IPS-15b (cell line): ENCODE data around the gene CD58.

Experiments
- H3K27me3 ChIP-seq: one replicate; pipeline ENCODE4 v1.6.1; 2013; ENCODE audit warnings: low read length; ENCODE audit not compliant: control insufficient read depth, insufficient read depth
- H3K36me3 ChIP-seq: one replicate; pipeline ENCODE4 v1.6.1; 2013; ENCODE audit warnings: low read length; ENCODE audit not compliant: control insufficient read depth, insufficient read depth
- H3K4me1 ChIP-seq: one replicate; pipeline ENCODE4 v1.6.1; 2013; ENCODE audit warnings: mild to moderate bottlenecking, low read length; ENCODE audit not compliant: control insufficient read depth, insufficient read depth
- H3K4me3 ChIP-seq: one replicate; pipeline ENCODE4 v1.5.1; 2013; ENCODE audit warnings: low read depth, low read length
- H3K9ac ChIP-seq: one replicate; pipeline ENCODE4 v1.6.1; 2013; ENCODE audit warnings: low read depth, mild to moderate bottlenecking, low read length
- H3K9me3 ChIP-seq: one replicate; pipeline ENCODE4 v1.6.1; 2013; ENCODE audit warnings: mild to moderate bottlenecking, low read length; ENCODE audit not compliant: control insufficient read depth, insufficient read depth

CD58 gene

DNA sequence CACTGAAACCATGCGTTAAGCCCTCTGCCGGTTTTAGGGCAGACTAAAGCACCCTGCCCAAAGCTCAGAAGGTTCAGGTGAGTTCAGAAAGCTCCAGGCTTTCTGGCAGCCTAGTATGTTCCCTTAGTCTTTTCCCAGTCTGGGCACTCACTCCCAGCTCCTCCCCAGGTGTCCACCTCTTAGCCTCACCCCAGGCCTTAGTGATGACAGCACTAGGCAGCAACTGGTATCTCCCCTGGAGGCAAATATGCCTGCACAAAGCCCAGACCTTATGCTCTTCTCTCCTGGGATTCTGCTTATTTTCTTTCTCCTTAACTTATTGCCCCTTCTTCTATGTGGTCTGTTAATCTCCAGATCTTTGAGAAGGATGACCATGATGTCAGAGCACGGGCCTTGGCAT is 80.2 kb downstream of the CD58 start:
- H3K4me3 ChIP-seq, result no peak overlapping the region
- no peaks in the 10 kb centered on the region for H3K9me3 ChIP-seq
- no peaks in the 10 kb centered on the region for H3K36me3 ChIP-seq
- no peak overlapping the region for H3K9ac ChIP-seq
- no peaks in the 10 kb centered on the region for H3K27me3 ChIP-seq
- peaks cover 4% of the 10 kb centered on the region for H3K4me1 ChIP-seq

DNA sequence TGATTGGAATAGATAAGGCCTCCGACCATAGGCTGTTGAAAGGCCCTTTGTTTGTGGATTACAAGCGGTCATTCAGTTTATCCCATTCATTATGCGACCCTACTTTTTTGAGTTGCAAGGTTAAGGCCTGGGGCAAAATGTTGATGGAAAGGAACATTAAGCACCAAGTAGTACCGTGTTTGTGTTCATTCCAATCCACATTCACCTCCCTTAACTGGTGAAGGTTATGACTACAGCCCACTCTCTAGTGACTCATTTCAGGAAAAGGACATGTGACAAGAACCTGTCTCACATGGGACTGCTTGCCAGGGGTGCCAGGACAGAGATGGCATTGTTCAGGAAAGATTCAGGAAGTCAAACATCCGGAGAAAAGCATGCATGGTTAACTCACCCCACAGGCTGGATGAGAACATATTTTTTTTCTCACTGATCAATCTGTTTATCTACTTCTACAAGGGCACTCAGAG is 81.6 kb downstream of the CD58 start:
- H3K27me3 ChIP-seq, result no peaks in the 10 kb centered on the region
- H3K36me3 ChIP-seq, result no peaks in the 10 kb centered on the region
- H3K4me3 ChIP-seq, result no peak overlapping the region
- no peaks in the 10 kb centered on the region for H3K9me3 ChIP-seq
- H3K9ac ChIP-seq, result no peak overlapping the region
- H3K4me1 ChIP-seq, result peaks cover under 1% of the 10 kb centered on the region

DNA sequence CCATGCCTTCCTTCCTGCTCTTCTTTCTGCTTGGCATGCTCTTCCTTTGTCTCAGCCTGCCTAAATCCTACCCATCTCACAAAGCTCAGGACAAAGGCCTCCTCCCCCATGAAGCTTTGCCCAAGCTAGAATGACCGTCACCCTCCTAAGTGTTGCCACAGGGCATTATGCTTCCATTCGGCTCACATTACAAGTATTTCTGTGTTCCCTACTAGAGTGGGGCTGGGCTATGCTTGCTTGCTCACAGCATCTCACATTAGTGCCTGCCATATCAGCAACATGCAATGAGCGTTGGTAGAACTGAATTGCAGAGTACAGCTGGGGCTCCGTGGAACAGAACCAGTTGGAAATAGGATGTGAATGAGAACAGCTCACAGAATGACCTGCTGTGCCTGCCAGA is 82.8 kb downstream of the CD58 start:
- H3K4me3 ChIP-seq, result no peak overlapping the region
- no peaks in the 10 kb centered on the region for H3K36me3 ChIP-seq
- no peaks in the 10 kb centered on the region for H3K9me3 ChIP-seq
- no peaks in the 10 kb centered on the region for H3K27me3 ChIP-seq
- H3K9ac ChIP-seq, result no peak overlapping the region
- H3K4me1 ChIP-seq, result no peaks in the 10 kb centered on the region

DNA sequence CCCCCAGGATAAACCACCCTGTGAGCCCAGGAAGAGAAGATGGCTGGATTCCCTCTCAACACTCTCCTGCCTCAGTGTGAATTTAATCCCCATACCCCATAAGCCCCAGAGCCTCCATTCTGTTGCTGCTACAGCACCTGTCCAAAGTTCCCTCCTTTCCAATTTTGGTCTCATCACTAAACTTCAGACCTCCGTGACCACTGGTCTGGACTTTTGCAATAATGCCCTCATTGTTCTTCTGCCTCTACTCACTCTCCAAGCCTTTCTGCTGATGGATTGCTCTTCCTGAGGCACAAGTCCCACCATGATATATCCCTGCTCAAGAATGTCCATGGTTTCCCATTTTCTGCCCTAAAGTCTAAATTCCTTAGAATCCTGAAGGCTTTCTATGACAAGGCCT is 83.2 kb downstream of the CD58 start:
- Histone ChIP-seq H3K36me3 (no peaks in the 10 kb centered on the region), H3K9me3 (no peaks in the 10 kb centered on the region), H3K4me3 (no peak overlapping the region), H3K9ac (no peak overlapping the region), H3K27me3 (no peaks in the 10 kb centered on the region), H3K4me1 (no peaks in the 10 kb centered on the region)

DNA sequence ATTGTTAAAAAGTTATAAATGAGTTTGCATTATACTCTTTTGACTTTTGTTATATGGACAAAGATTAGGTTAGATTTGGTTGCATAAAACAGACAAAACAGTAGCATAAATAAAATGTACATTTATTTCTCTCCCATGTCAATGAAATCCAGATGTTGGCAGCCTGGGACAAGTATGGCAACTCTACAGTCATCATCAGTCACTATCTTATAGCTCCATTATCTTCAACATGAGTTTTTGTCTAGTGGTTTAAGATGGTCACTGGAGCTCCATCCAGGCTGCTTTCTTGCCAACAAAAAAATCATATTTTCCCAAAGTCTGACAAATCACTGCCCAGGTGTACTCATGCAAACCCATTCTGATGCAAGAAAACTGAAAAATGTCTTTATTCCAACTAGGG is 83.8 kb downstream of the CD58 start:
- no peaks in the 10 kb centered on the region for H3K9me3 ChIP-seq
- no peaks in the 10 kb centered on the region for H3K27me3 ChIP-seq
- H3K9ac ChIP-seq, result no peak overlapping the region
- H3K36me3 ChIP-seq, result no peaks in the 10 kb centered on the region
- H3K4me1 ChIP-seq, result no peaks in the 10 kb centered on the region
- no peak overlapping the region for H3K4me3 ChIP-seq

DNA sequence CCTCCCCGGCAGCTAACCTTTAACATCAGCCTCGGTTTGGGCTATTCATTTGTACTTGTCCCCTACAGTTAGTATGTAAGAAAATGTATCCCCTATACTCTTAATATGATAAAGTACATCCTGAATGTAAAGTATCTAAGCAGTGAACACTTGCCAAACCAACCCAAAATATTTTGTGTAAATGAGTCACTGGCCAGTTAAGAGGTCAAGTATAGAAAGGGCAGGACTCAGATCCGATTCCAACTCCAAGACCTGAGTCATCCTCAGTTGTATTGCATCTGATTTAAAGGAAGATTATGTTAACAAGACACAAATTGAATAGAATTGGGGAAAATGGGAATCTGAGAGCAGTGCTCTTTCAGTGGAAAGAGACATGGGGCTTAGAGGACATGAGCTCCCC is 84.4 kb downstream of the CD58 start:
- no peaks in the 10 kb centered on the region for H3K36me3 ChIP-seq
- no peak overlapping the region for H3K4me3 ChIP-seq
- H3K9me3 ChIP-seq, result no peaks in the 10 kb centered on the region
- no peaks in the 10 kb centered on the region for H3K27me3 ChIP-seq
- H3K9ac ChIP-seq, result no peak overlapping the region
- H3K4me1 ChIP-seq, result no peaks in the 10 kb centered on the region

DNA sequence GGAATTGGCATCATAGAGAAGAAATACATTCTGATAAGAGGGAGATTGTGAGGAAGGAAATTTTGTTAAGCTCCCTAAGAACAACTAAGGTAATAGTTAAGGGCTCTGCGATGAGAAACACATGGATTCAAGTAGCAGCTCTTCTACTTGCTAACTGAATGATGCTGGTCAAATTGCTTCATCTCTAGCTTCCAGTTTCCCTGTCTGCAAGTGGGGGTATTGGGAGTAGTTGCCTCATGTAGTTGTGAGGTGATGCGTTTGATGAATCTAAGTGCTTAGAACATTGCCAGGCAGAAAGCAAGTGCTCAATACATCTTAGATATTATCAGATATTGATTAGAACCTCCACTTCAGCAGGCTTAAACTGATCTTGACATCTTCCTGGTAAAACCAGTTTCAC is 84.8 kb downstream of the CD58 start:
- no peak overlapping the region for H3K4me3 ChIP-seq
- no peaks in the 10 kb centered on the region for H3K9me3 ChIP-seq
- H3K4me1 ChIP-seq, result no peaks in the 10 kb centered on the region
- H3K9ac ChIP-seq, result no peak overlapping the region
- no peaks in the 10 kb centered on the region for H3K27me3 ChIP-seq
- no peaks in the 10 kb centered on the region for H3K36me3 ChIP-seq

DNA sequence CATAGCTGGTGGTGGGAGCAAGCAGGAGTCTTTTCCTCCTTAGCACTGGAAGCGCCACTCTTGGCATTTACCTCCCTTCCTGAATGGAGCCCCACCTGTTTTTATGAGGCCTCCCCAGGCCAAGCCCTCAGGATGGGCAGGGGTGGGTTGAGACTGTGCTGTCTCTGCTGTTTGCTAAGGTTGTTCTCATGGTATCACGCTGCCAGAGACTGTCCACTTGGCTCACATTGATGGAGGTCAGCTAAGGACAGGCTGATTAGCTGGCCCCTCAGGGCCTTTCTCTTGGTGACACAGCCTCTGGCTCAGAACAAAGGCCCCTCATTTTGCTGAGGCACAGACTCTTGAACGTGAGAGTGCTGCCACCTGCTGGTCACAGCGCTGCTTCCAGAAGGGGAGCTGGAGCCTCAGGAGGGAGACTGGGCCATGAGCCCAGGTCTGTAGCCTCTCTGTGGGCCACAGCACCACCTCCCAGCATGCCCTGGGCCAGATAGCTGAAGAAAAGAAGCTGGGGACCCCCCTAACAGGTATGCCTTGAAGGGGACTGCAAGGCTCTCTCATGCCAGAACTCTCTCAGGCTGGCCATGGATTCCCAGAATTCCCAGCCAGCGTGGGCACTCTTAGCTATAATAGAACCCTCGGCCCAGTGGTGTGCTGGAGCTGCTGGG is 85.6 kb downstream of the CD58 start:
- no peak overlapping the region for H3K4me3 ChIP-seq
- H3K9me3 ChIP-seq, result no peaks in the 10 kb centered on the region
- no peaks in the 10 kb centered on the region for H3K4me1 ChIP-seq
- H3K9ac ChIP-seq, result no peak overlapping the region
- no peaks in the 10 kb centered on the region for H3K27me3 ChIP-seq
- H3K36me3 ChIP-seq, result no peaks in the 10 kb centered on the region

DNA sequence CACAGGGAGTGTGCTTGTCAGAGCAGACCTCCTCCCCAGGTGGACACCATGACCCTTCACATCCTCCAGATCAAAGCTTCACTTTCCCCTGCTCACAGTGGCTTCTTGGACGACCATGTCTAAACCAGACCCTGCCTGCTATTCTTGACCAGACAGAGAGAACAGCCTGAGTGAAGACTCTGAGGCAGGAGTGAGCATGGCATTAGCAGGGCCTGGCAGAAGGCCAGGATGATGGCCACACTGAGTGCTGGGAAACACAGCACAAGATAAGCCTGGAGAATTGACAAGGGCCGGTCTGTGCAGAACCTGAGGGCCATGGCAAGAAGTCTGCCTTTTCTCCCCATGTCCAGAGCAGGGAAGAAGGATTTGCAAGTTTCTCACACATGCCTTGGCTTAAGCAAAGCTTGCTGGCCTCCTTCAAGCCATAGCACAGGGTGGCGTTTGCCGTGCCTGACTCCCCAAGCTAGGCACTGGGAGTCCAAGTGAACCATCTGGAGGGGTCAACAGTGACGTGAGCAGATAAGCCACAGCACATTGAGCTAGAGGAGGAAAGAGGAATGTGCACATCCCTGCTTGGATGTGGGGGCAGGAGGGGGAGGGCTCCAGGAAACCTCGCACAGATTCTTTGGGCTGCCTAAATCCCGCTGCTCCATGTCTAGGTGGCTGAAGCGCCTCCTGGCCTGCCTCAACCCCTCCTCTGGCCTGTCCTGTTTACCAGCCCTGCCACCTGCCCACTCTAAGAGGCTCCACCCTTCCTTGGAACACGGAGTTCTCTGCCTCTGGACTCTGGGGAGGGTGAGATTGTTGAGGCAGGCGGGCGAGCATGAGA is 87.1 kb downstream of the CD58 start:
- Histone ChIP-seq H3K27me3 (no peaks in the 10 kb centered on the region), H3K4me1 (no peaks in the 10 kb centered on the region), H3K9me3 (no peaks in the 10 kb centered on the region), H3K36me3 (no peaks in the 10 kb centered on the region), H3K9ac (no peak overlapping the region), H3K4me3 (no peak overlapping the region)

DNA sequence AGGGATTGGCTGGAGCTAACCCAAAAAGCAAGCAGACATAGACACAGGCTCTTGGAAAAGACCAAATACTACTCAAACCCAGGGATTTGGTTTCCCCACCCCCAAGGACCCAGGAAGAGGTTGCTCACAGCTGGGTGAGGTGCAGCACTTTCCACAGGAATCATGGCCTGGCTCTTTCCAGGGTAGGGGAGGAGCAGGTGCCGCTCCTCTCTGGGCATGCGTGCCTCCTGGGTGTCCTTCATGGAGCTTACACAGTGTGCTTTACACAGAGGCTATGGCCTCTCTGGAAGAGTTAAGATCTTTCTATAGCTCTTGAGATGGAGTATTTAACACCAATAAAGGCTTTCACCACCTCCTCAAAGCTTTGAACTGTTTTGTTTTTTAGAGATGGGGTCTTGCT is 88.3 kb downstream of the CD58 start:
- Histone ChIP-seq H3K4me3 (no peak overlapping the region), H3K9me3 (no peaks in the 10 kb centered on the region), H3K27me3 (no peaks in the 10 kb centered on the region), H3K36me3 (no peaks in the 10 kb centered on the region), H3K4me1 (peaks cover 2% of the 10 kb centered on the region), H3K9ac (no peak overlapping the region)

DNA sequence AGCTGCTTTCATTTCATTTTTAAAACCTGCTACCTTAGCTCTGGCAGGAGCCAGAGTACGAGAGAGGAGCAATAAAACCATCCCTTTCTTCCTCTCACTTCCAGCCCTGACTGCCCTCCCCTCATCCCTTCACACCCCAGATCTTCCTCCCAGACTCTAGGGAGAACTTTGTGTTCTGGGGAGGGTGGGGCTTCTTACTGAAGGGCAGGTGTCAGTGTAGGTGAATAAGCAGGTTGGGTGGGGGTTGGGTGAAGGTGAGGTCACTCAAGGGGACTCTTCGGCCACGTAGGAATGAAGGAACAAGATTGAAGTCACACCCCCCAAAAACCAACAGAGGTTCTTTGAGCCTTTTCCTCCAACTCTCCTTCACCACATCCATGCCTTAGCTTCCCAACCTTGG is 88.9 kb downstream of the CD58 start:
- Histone ChIP-seq H3K27me3 (no peaks in the 10 kb centered on the region), H3K4me1 (peaks cover 2% of the 10 kb centered on the region), H3K36me3 (no peaks in the 10 kb centered on the region), H3K9me3 (no peaks in the 10 kb centered on the region), H3K4me3 (no peak overlapping the region), H3K9ac (no peak overlapping the region)

DNA sequence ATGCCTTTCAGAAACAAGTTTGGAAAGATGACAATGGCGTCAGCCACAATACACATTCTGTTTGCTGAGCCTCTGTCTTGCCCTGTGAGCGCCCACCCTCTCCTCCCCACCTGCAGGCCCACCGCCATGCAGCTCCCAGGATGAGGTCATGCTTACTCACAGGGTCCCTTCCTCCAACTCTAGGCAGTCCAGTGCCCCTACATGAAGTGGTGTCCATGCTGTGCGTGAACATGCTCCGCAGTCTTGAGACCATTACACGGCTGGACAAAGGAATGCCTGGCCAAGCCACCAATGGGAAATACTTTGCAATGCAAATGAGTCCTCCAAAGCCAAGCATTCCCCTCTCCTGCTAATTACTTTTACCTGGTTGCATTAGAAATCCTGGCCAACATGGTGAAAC is 92.2 kb downstream of the CD58 start:
- H3K4me1 ChIP-seq, result peaks cover 2% of the 10 kb centered on the region

More for the DNA sequence above, 92.2 kb downstream of the CD58 start:
- H3K4me3 ChIP-seq, result no peak overlapping the region
- no peaks in the 10 kb centered on the region for H3K9me3 ChIP-seq
- no peaks in the 10 kb centered on the region for H3K27me3 ChIP-seq
- H3K9ac ChIP-seq, result no peak overlapping the region
- no peaks in the 10 kb centered on the region for H3K36me3 ChIP-seq
